ENCODE results near the gene CTNNBL1.

- TF ChIP-seq CTCF (IDR thresholded peaks at IDR 0.05; ENCODE audit: low read depth, low read length) (no peak), MYC (IDR thresholded peaks at IDR 0.05; ENCODE audit: low read depth, low read length) (no peak), POLR2A (IDR thresholded peaks at IDR 0.05; ENCODE audit: extremely low read depth, insufficient read length) (no peak)
These were observed 20.4 kb upstream of the CTNNBL1 start for GRCh38 chr20:37673444-37673843.

Data from NB4 (cell line).